ENCODE measurements around the gene TNK1. TPM values are rescaled to one million over a fixed set of nuclear protein-coding genes. Genes with fewer than 3 reads are reported as not detected.

TNK1 gene
- total and polyA plus RNA-seq, 11 donors: 1.4 to 6.2 (median 2.1) TPM

GRCh38 chr17:7416323-7416722 lies 35.4 kb downstream of the TNK1 start:
- WGBS, 4 donors: 79 to 84% (median 82%) methylated on average over 6 of the region's 6 CpGs
- peaks cover 0 to 19% (median 0%) of the 10 kb centered on the region in 9 donors for H3K36me3 ChIP-seq
- no peaks in the 10 kb centered on the region for H3K4me1 ChIP-seq
- no peak for ATAC-seq
- no peak overlapping the region for H3K27ac ChIP-seq
- no peak overlapping the region for H3K4me3 ChIP-seq
- no peaks in the 10 kb centered on the region for H3K9me3 ChIP-seq
- DNase-seq: peak in 1 of 5 donors; percentile 13
- no peak for TF ChIP-seq POLR2A (IDR thresholded peaks at IDR 0.05)
- intact Hi-C loops (cut with DNase I): no loop called here
- no peaks in the 10 kb centered on the region for H3K27me3 ChIP-seq

DNA sequence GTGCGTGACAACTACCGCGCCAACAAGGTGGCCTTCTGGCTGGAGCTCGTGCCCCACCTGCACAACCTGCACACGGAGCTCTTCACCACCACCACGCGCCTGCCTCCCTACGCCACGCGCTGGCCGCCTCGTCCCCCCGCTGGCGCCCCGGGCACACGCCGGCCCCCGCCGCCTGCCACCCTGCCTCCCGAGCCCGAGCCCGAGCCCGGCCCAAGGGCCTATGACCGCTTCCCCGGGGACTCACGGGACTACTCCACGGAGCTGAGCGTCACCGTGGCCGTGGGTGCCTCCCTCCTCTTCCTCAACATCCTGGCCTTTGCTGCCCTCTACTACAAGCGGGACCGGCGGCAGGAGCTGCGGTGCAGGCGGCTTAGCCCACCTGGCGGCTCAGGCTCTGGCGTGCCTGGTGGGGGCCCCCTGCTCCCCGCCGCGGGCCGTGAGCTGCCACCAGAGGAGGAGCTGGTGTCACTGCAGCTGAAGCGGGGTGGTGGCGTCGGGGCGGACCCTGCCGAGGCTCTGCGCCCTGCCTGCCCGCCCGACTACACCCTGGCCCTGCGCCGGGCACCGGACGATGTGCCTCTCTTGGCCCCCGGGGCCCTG lies 36.3 kb downstream of the TNK1 start:
- TF ChIP-seq POLR2A (IDR thresholded peaks at IDR 0.05): no peak
- no peak for TF ChIP-seq CTCF (IDR thresholded peaks at IDR 0.05)
- peaks cover 0 to 19% (median 0%) of the 10 kb centered on the region in 9 donors for H3K36me3 ChIP-seq
- DNase-seq (peak in 1 of 5 donors; percentile 45), ATAC-seq (no peak)
- intact Hi-C loops (cut with DNase I): no loop called here
- no peak overlapping the region for H3K4me3 ChIP-seq
- WGBS, 4 donors: 94 to 96% (median 95%) methylated on average over 30 to 54 of the region's 54 CpGs
- no peaks in the 10 kb centered on the region for H3K27me3 ChIP-seq
- H3K4me1 ChIP-seq: no peaks in the 10 kb centered on the region
- no peaks in the 10 kb centered on the region for H3K9me3 ChIP-seq
- no peak overlapping the region for H3K27ac ChIP-seq

- intact Hi-C loops (cut with DNase I): no loop called here
- no peak for DNase-seq
- Histone ChIP-seq H3K4me3 (no peak overlapping the region), H3K9me3 (no peaks in the 10 kb centered on the region), H3K27me3 (no peaks in the 10 kb centered on the region), H3K4me1 (no peaks in the 10 kb centered on the region), H3K36me3 (peaks cover 0 to 19% (median 0%) of the 10 kb centered on the region in 9 donors), H3K27ac (no peak overlapping the region)
- WGBS, 4 donors: 72 to 81% (median 74%) methylated on average over 16 to 18 of the region's 18 CpGs
- TF ChIP-seq CTCF (IDR thresholded peaks at IDR 0.05) (no peak), POLR2A (IDR thresholded peaks at IDR 0.05) (no peak)
- ATAC-seq: no peak
These were observed 37.7 kb downstream of the TNK1 start for GRCh38 chr17:7418472-7419152.

- DNase-seq (no peak), ATAC-seq (no peak)
- Histone ChIP-seq H3K27ac (no peak within 1 kb of the TSS), H3K36me3 (peaks cover 0 to 17% (median 0%) of the 10 kb centered on the region in 9 donors), H3K27me3 (no peaks in the 10 kb centered on the region), H3K9me3 (no peaks in the 10 kb centered on the region), H3K4me1 (no peaks in the 10 kb centered on the region), H3K4me3 (no peak within 1 kb of the TSS)
- 62 to 82% (median 72%) methylated on average over 8 to 17 of the region's 17 CpGs for WGBS, 4 donors
- TF ChIP-seq POLR2A (IDR thresholded peaks at IDR 0.05) (no peak), CTCF (IDR thresholded peaks at IDR 0.05) (no peak)
- intact Hi-C loops (cut with DNase I): loop anchor here in 1 of 10 donors (10.0 kb wide), 1 partner anchor 45 kb away; no protein-coding TSS in a partner anchor
These were observed 39.1 kb downstream of the TNK1 start, which contains the start of gene SPEM1 for GRCh38 chr17:7419819-7420610. Gene SPEM1 (plus strand): TSS chr17:7420324. CDS start chr17:7420385, 61 bp downstream.
